OCI-LY3 (cell line): ENCODE data around the gene SCN3A.

ENCODE experiments used
- H2AFZ ChIP-seq: fragments of 200-600, 300-600 bp; shearing (Covaris generic); 2 replicates; pipeline ENCODE4 v1.6.0; 2014; ENCODE audit warnings: antibody characterized with exemption, low read depth, low read length
- H3K27ac ChIP-seq: fragments of 200-600, 300-600 bp; sonication (generic); 2 replicates; pipeline ENCODE4 v1.5.1; 2014; ENCODE audit warnings: mild to moderate bottlenecking, low read length, moderate library complexity, mixed read lengths
- H3K27me3 ChIP-seq: fragments of 200-600, 300-600 bp; sonication (generic); 2 replicates; pipeline ENCODE4 v1.6.1; 2014; ENCODE audit warnings: low read depth, low read length, mixed read lengths
- H3K36me3 ChIP-seq: fragments of 200-600, 300-600 bp; sonication (generic); replicated peaks from 2 replicates; pipeline ENCODE3; 2014; ENCODE audit warnings: low read depth, low read length, mixed read lengths
- H3K4me1 ChIP-seq: fragments of 300-600, 200-600 bp; sonication (generic); 2 replicates; pipeline ENCODE4 v1.6.1; 2014; ENCODE audit warnings: low read length, mixed read lengths
- H3K4me2 ChIP-seq: fragments of 200-600, 300-600 bp; sonication (generic); 2 replicates; pipeline ENCODE4 v1.6.1; 2014; ENCODE audit warnings: low read length, mixed read lengths
- H3K4me3 ChIP-seq: fragments of 300-600, 200-600 bp; sonication (generic); 2 replicates; pipeline ENCODE4 v1.5.1; 2014; ENCODE audit warnings: antibody characterized with exemption, mild to moderate bottlenecking, low read length, moderate library complexity
- H3K79me2 ChIP-seq: fragments of 300-600, 200-600 bp; shearing (Covaris generic); 2 replicates; pipeline ENCODE4 v1.6.1; 2014; ENCODE audit warnings: mild to moderate bottlenecking, low read length, mixed read lengths
- H3K9ac ChIP-seq: fragments of 300-600, 200-600 bp; shearing (Covaris generic); 2 replicates; pipeline ENCODE4 v1.6.0; 2014; ENCODE audit warnings: mild to moderate bottlenecking, low read length, moderate library complexity
- H3K9me3 ChIP-seq: fragments of 200-600, 300-600 bp; shearing (Covaris generic); 2 replicates; pipeline ENCODE4 v1.6.1; 2014; ENCODE audit warnings: low read length, mixed read lengths; ENCODE audit not compliant: insufficient read depth
- H4K20me1 ChIP-seq: fragments of 200-600, 300-600 bp; sonication (generic); 2 replicates; pipeline ENCODE4 v1.6.1; 2016; ENCODE audit warnings: low read length, mixed read lengths; ENCODE audit not compliant: insufficient read depth
- EZH2phosphoT487 ChIP-seq: fragments of 200-600 bp; shearing (Covaris generic); IDR thresholded peaks from 2 replicates; pipeline ENCODE4 v1.6.1; 2018; ENCODE audit warnings: antibody characterized with exemption, mixed run types, low read depth
- TF ChIP-seq, protein P1 (sequence below): fragments of 200-600, 300-600 bp; sonication (generic); IDR thresholded peaks from 2 replicates; pipeline ENCODE4 v1.5.1; 2014; ENCODE audit warnings: antibody characterized with exemption, low read length, low read depth

SCN3A gene

DNA sequence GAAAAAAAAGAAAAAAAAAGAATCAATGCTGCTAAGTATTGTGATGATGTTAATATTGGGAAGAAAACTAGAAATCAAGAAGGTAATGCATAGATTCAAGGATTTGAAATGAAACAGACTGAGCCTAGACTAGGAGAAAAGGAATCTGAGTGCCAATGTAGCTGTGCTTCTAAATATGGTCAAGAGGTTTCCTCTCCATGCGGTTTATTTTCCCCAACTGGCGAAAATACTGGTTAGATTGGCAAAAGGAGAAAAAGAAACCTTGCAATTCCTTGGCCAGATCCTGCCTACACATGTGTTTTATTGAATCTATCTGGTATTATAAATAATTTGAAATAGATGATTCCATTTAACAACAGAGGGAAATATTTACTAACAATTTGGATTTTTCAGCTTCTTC lies 5.7 kb downstream of the SCN3A start:
- Histone ChIP-seq H3K4me2 (no peak overlapping the region), H3K9me3 (no peaks in the 10 kb centered on the region), H2AFZ (no peak overlapping the region), H3K36me3 (peaks cover 9% of the 10 kb centered on the region), H3K4me3 (no peak overlapping the region), H3K4me1 (peaks cover 4% of the 10 kb centered on the region), H3K27ac (no peak overlapping the region), H3K9ac (no peak overlapping the region), H4K20me1 (no peaks in the 10 kb centered on the region), H3K79me2 (no peaks in the 10 kb centered on the region), H3K27me3 (no peaks in the 10 kb centered on the region)
- TF ChIP-seq, protein P1, sequence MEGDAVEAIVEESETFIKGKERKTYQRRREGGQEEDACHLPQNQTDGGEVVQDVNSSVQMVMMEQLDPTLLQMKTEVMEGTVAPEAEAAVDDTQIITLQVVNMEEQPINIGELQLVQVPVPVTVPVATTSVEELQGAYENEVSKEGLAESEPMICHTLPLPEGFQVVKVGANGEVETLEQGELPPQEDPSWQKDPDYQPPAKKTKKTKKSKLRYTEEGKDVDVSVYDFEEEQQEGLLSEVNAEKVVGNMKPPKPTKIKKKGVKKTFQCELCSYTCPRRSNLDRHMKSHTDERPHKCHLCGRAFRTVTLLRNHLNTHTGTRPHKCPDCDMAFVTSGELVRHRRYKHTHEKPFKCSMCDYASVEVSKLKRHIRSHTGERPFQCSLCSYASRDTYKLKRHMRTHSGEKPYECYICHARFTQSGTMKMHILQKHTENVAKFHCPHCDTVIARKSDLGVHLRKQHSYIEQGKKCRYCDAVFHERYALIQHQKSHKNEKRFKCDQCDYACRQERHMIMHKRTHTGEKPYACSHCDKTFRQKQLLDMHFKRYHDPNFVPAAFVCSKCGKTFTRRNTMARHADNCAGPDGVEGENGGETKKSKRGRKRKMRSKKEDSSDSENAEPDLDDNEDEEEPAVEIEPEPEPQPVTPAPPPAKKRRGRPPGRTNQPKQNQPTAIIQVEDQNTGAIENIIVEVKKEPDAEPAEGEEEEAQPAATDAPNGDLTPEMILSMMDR, result no peak
- no peak for TF ChIP-seq EZH2phosphoT487

GRCh38 chr2:165197346-165197745 lies 6.5 kb downstream of the SCN3A start:
- Histone ChIP-seq H2AFZ (no peak overlapping the region), H3K9ac (no peak overlapping the region), H3K4me3 (no peak overlapping the region), H3K4me1 (peaks cover 7% of the 10 kb centered on the region), H3K27ac (no peak overlapping the region), H3K36me3 (peaks cover 11% of the 10 kb centered on the region), H3K4me2 (no peak overlapping the region), H3K27me3 (no peaks in the 10 kb centered on the region), H4K20me1 (no peaks in the 10 kb centered on the region), H3K79me2 (no peaks in the 10 kb centered on the region), H3K9me3 (no peaks in the 10 kb centered on the region)
- TF ChIP-seq EZH2phosphoT487, result no peak
- TF ChIP-seq, protein P1, result no peak

DNA sequence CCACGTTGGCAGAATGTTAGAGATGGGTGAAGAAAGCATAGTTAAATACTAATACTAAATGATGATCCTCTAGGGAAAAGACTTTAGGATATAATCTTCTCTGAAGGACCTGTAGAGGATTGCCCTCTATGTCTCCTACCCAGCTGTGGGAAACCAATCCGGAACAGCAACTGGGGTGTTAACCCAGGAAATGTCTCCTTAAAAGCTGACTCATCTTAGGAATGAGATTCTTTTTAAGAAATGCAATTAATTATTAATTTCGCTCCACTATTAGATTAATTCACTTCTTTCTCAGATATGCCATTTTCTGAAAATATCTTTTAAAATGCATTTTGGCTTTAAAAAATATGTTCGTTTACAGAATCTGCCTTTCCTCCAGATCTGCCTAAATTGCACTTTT lies 7.4 kb downstream of the SCN3A start:
- H3K9me3 ChIP-seq, result no peaks in the 10 kb centered on the region
- no peaks in the 10 kb centered on the region for H3K79me2 ChIP-seq
- H3K4me3 ChIP-seq, result no peak overlapping the region
- no peaks in the 10 kb centered on the region for H3K27me3 ChIP-seq
- no peaks in the 10 kb centered on the region for H4K20me1 ChIP-seq
- no peak overlapping the region for H3K9ac ChIP-seq
- H3K27ac ChIP-seq, result no peak overlapping the region
- no peak overlapping the region for H3K4me2 ChIP-seq
- no peak overlapping the region for H2AFZ ChIP-seq
- peaks cover 7% of the 10 kb centered on the region for H3K4me1 ChIP-seq
- TF ChIP-seq, protein P1, result no peak
- TF ChIP-seq EZH2phosphoT487, result no peak
- peaks cover 11% of the 10 kb centered on the region for H3K36me3 ChIP-seq

GRCh38 chr2:165193178-165193777 lies 10.6 kb downstream of the SCN3A start:
- Histone ChIP-seq H3K4me3 (no peak overlapping the region), H3K4me2 (no peak overlapping the region), H3K4me1 (peaks cover 18% of the 10 kb centered on the region), H4K20me1 (0 out of 2 replicates have a peak, but pooled peaks cover 4% of the 10 kb centered on the region), H3K9me3 (no peaks in the 10 kb centered on the region), H3K79me2 (no peaks in the 10 kb centered on the region), H3K9ac (no peak overlapping the region), H3K36me3 (peaks cover 14% of the 10 kb centered on the region), H3K27me3 (no peaks in the 10 kb centered on the region), H3K27ac (no peak overlapping the region), H2AFZ (no peak overlapping the region)
- TF ChIP-seq, protein P1, result no peak
- TF ChIP-seq EZH2phosphoT487, result no peak
